ENCODE data around the gene DUSP15. TPM values are rescaled to one million over a fixed set of nuclear protein-coding genes. Genes with fewer than 3 reads are reported as not detected.

DUSP15 gene
- total and polyA plus RNA-seq, 9 of the 15 experiments (the other 6 are each of a cell fraction or from before 2014, with no cell fraction given) = 0.34 TPM; not detected in 8

DNA sequence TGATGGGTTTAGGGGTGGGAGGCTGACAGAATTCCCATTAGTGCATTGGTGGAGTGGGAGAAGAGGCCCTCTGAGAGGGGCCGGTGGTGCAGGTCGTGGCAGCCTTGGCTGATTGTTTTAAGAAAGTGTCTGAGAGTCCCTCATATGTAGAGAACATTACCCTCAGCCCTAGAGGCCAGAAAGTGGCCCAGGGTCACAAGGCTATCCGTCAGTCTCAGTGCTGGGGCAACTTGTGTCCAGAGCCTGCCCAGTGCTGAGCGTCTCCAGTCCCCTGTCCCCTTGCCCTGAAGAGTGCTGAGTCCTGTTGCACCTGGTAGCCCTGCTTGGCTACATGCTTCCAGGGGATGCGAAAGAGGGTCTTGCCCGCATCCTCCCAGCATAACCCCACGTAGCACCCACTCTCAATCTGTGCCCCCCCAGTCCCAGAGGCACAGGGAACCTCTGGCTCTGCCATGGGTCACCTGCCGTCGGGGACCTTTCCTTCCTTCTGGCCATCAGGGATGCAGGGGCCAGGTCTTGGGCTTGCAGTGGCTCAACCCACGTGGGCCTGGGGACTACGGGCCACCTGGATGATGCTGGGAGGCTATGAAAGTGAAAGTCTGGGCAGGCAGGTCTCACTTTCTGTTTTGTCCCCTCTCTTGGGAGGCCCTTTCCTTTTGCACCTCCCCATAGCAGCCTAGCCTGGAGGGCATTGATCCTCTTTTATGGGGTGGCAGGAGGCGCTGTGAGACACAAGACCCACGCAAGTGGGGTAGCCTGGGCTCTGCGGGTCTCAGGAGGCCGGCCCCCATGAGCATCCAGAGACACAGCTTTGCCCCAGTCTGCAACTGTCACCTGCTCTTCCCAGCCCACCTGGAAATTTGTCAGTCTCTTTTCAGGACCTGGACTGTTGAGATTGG is 12.2 kb downstream of the DUSP15 start:
- CTCF ChIA-PET (ENCODE audit: low intra/inter-chr PET ratio) = no interaction called here
- Histone ChIP-seq H3K79me2 (ENCODE audit: control insufficient read depth, insufficient read depth, low read length) (no peaks in the 10 kb centered on the region), H3K4me2 (ENCODE audit: insufficient read depth, low read length) (no peak overlapping the region), H3K4me3 (no peak overlapping the region), H3K9me1 (ENCODE audit: control insufficient read depth, insufficient read depth, low read length) (peaks cover 2% of the 10 kb centered on the region), H3K27me3 (ENCODE audit: control insufficient read depth in 2 of 2, insufficient read depth in 2 of 2, low read length in 2 of 2) (peaks cover 24 to 58% of the 10 kb centered on the region in 2 experiments), H4K20me1 (replicated peaks; ENCODE audit: control insufficient read depth, insufficient read depth, low read length) (peaks cover 14% of the 10 kb centered on the region), H2AFZ (ENCODE audit: low read depth, low read length) (no peak overlapping the region), H3K9me3 (replicated peaks; ENCODE audit: control insufficient read depth, insufficient read depth, low read depth, low read length) (no peaks in the 10 kb centered on the region), H3K27ac (ENCODE audit: extremely low read depth, low read depth, low read length) (no peak overlapping the region), H3K9ac (ENCODE audit: insufficient read depth in 1 of 2, low read depth in 2 of 2, low read length in 2 of 2) (peak overlapping the region in 1 of 2 experiments; percentile 13; a peak in 1 of 4 replicates), H3K36me3 (ENCODE audit: control insufficient read depth, insufficient read depth, low read length) (no peaks in the 10 kb centered on the region), H3K4me1 (replicated peaks in 1 of 2; ENCODE audit: control insufficient read depth in 2 of 2, insufficient read depth in 2 of 2, low read length in 2 of 2) (peaks cover 0 to 17% of the 10 kb centered on the region in 2 experiments; a peak in 3 of 5 replicates)
- ATAC-seq (no peak), DNase-seq (ENCODE audit: extremely low read depth in 1 of 4, low spot score in 3 of 4) (no peak), FAIRE-seq (no peak)
- in situ Hi-C loops (cut with MboI) = loop anchor here (10.0 kb wide), 1 partner anchor 167 kb away; no protein-coding TSS in a partner anchor
- under 1% methylated on average over 15 of the region's 15 CpGs for WGBS (ENCODE audit: insufficient coverage, low coverage, missing lambda C conversion rate)
- POLR2A ChIA-PET = no interaction called here
- intact Hi-C loops (cut with micrococcal nuclease) = no loop called here
- no TSS peak for BruUV-seq (replicated peaks)
- TF ChIP-seq, protein P1, sequence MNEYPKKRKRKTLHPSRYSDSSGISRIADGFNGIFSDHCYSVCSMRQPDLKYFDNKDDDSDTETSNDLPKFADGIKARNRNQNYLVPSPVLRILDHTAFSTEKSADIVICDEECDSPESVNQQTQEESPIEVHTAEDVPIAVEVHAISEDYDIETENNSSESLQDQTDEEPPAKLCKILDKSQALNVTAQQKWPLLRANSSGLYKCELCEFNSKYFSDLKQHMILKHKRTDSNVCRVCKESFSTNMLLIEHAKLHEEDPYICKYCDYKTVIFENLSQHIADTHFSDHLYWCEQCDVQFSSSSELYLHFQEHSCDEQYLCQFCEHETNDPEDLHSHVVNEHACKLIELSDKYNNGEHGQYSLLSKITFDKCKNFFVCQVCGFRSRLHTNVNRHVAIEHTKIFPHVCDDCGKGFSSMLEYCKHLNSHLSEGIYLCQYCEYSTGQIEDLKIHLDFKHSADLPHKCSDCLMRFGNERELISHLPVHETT (CRISPR knock-in tag; conservative IDR thresholded peaks at IDR 0.05 in 1 of 2, IDR thresholded peaks at IDR 0.05 in 1 of 2) = no peak
- TF ChIP-seq, protein P2, sequence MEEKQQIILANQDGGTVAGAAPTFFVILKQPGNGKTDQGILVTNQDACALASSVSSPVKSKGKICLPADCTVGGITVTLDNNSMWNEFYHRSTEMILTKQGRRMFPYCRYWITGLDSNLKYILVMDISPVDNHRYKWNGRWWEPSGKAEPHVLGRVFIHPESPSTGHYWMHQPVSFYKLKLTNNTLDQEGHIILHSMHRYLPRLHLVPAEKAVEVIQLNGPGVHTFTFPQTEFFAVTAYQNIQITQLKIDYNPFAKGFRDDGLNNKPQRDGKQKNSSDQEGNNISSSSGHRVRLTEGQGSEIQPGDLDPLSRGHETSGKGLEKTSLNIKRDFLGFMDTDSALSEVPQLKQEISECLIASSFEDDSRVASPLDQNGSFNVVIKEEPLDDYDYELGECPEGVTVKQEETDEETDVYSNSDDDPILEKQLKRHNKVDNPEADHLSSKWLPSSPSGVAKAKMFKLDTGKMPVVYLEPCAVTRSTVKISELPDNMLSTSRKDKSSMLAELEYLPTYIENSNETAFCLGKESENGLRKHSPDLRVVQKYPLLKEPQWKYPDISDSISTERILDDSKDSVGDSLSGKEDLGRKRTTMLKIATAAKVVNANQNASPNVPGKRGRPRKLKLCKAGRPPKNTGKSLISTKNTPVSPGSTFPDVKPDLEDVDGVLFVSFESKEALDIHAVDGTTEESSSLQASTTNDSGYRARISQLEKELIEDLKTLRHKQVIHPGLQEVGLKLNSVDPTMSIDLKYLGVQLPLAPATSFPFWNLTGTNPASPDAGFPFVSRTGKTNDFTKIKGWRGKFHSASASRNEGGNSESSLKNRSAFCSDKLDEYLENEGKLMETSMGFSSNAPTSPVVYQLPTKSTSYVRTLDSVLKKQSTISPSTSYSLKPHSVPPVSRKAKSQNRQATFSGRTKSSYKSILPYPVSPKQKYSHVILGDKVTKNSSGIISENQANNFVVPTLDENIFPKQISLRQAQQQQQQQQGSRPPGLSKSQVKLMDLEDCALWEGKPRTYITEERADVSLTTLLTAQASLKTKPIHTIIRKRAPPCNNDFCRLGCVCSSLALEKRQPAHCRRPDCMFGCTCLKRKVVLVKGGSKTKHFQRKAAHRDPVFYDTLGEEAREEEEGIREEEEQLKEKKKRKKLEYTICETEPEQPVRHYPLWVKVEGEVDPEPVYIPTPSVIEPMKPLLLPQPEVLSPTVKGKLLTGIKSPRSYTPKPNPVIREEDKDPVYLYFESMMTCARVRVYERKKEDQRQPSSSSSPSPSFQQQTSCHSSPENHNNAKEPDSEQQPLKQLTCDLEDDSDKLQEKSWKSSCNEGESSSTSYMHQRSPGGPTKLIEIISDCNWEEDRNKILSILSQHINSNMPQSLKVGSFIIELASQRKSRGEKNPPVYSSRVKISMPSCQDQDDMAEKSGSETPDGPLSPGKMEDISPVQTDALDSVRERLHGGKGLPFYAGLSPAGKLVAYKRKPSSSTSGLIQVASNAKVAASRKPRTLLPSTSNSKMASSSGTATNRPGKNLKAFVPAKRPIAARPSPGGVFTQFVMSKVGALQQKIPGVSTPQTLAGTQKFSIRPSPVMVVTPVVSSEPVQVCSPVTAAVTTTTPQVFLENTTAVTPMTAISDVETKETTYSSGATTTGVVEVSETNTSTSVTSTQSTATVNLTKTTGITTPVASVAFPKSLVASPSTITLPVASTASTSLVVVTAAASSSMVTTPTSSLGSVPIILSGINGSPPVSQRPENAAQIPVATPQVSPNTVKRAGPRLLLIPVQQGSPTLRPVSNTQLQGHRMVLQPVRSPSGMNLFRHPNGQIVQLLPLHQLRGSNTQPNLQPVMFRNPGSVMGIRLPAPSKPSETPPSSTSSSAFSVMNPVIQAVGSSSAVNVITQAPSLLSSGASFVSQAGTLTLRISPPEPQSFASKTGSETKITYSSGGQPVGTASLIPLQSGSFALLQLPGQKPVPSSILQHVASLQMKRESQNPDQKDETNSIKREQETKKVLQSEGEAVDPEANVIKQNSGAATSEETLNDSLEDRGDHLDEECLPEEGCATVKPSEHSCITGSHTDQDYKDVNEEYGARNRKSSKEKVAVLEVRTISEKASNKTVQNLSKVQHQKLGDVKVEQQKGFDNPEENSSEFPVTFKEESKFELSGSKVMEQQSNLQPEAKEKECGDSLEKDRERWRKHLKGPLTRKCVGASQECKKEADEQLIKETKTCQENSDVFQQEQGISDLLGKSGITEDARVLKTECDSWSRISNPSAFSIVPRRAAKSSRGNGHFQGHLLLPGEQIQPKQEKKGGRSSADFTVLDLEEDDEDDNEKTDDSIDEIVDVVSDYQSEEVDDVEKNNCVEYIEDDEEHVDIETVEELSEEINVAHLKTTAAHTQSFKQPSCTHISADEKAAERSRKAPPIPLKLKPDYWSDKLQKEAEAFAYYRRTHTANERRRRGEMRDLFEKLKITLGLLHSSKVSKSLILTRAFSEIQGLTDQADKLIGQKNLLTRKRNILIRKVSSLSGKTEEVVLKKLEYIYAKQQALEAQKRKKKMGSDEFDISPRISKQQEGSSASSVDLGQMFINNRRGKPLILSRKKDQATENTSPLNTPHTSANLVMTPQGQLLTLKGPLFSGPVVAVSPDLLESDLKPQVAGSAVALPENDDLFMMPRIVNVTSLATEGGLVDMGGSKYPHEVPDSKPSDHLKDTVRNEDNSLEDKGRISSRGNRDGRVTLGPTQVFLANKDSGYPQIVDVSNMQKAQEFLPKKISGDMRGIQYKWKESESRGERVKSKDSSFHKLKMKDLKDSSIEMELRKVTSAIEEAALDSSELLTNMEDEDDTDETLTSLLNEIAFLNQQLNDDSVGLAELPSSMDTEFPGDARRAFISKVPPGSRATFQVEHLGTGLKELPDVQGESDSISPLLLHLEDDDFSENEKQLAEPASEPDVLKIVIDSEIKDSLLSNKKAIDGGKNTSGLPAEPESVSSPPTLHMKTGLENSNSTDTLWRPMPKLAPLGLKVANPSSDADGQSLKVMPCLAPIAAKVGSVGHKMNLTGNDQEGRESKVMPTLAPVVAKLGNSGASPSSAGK (IDR thresholded peaks at IDR 0.05) = no peak
- TF ChIP-seq RFX1 (IDR thresholded peaks at IDR 0.05) (no peak), SNIP1 (IDR thresholded peaks at IDR 0.05; ENCODE audit: low read depth) (no peak), RBM25 (IDR thresholded peaks at IDR 0.05; ENCODE audit: low read depth, low read length, severe bottlenecking) (no peak), FOXM1 (IDR thresholded peaks at IDR 0.05; ENCODE audit: low read depth) (no peak), FOXM1 (CRISPR knock-in tag; IDR thresholded peaks at IDR 0.05; ENCODE audit: low read depth) (no peak), CHD1 (IDR thresholded peaks at IDR 0.05; ENCODE audit: low read length) (no peak)
